ENCODE measurements around the gene ATP6V1E1. TPM values are rescaled to one million over a fixed set of nuclear protein-coding genes. Genes with fewer than 3 reads are reported as not detected.
A peak's percentile ranks its signal among the peaks of the same experiment; 100 is the strongest.
"Not testable (repeated sequence)": the region's sequence is repeated elsewhere in the genome, so short reads cannot be mapped to it uniquely, and the experiment has no call there.

Gene ATP6V1E1
- polyA plus RNA-seq, 5 donors: 92.8 to 104 (median 100) TPM

- DNase-seq: no peak
Measured at GRCh38 chr22:17586831-17587440, 41.6 kb downstream of the ATP6V1E1 start.

DNA sequence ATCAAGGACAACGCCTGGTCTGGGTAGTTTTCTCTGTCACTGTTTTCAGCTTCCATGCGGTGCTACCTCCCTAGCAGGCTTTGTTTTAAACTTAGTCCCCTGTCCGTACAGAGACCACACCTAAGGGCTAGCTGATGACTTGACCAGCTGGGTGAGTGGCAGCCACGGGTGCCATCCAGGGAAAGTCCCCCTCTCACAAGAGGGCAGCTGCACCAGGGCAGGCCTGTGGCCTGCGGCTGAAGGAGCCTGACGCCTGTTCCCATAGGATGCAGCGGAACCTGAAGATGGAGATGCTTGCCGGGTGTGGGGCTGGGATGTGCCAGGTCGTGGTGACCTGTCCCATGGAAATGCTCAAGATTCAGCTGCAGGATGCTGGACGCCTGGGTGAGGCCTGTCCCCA lies 45.4 kb downstream of the ATP6V1E1 start:
- DNase-seq: no peak

GRCh38 chr22:17581631-17582030 lies 46.9 kb downstream of the ATP6V1E1 start:
- no peak for DNase-seq

DNA sequence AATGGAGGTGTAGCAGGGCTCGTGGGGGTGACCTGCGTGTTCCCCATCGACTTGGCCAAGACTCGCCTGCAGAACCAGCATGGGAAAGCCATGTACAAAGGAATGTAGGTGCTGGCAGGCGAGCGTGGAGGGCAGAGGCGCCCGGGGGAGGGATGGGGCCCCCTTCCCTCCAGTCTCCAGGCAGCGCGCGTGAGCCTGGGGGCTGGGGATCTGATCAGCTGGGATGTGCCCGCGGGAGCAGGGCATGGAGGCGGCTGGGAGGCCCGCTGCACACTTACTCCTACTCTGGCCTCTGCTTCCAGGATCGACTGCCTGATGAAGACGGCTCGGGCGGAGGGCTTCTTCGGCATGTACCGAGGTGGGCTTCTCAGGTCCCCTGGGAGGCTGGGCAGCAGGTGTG lies 47.5 kb downstream of the ATP6V1E1 start:
- DNase-seq: no peak

- no peak for DNase-seq
Measured at GRCh38 chr22:17580441-17581031, 48.0 kb downstream of the ATP6V1E1 start.

- no peak for DNase-seq
Measured at GRCh38 chr22:17579535-17579981, 49.0 kb downstream of the ATP6V1E1 start.

- peak; percentile 51 to 55 for DNase-seq
Measured at GRCh38 chr22:17578136-17578754, 50.3 kb downstream of the ATP6V1E1 start.

DNA sequence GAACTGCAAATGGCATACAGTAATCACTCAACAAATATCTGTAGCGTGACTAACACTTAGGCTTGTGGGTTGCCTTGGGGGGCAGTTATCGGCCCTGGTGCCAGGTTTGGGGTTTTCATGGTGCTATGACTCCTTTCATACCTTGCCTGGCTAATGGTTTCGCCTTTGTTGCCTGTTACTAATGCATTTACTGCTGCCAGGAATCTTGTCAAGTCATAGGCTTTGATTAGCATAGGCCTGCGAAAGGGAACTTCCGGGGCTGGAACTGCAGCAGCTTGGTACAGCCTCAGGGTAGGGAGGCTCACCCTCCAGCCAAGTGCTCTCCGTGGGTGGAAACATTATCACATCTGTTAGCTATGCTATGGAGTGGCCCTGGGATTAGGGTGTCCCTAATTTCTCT lies 52.1 kb downstream of the ATP6V1E1 start:
- DNase-seq: no peak

GRCh38 chr22:17575681-17576080 lies 52.9 kb downstream of the ATP6V1E1 start:
- no peak for DNase-seq

- no peak for DNase-seq
Measured at GRCh38 chr22:17575151-17575550, 53.4 kb downstream of the ATP6V1E1 start.

DNA sequence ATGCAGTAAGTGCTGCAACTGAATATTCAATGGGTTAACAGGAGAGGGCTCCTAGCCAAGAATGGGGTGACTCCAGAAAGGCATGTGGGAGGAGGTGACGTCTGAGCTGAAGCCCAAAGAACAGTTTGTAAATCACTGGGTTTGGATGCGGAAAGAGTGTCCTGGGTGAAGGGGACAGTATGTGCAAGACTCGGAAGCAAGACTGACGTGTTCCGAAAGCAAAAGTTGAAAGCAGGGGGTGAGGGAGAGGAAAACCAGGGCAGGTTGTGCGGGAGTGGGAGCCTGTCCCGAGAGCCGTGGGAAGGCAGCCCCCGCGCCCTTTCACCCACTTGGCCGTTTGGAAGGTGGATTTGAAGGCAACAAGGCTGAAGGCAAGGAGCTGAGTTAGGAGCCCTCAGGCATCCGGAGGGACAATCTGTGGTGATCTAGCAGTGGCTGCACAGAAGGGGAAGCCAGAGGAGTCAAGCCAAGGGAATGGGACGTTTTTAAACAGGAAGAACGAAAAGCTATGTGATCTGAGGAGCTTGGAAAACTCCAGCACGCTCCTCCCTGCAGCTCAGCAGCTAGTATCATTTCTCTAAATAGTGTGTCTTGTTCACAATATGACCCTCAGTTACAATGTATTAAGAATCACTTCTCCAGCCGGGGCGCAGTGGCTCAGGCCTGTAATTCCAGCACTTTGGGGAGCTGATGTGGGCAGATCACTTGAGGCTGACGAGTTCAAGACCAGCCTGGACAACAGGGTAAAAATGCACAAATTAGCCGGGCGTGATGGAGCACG lies 57.5 kb downstream of the ATP6V1E1 start:
- DNase-seq: peak; percentile 63 to 71

GRCh38 chr22:17569971-17570511 lies 58.5 kb downstream of the ATP6V1E1 start:
- DNase-seq: peak in 1 of 2 donors; percentile 18

DNA sequence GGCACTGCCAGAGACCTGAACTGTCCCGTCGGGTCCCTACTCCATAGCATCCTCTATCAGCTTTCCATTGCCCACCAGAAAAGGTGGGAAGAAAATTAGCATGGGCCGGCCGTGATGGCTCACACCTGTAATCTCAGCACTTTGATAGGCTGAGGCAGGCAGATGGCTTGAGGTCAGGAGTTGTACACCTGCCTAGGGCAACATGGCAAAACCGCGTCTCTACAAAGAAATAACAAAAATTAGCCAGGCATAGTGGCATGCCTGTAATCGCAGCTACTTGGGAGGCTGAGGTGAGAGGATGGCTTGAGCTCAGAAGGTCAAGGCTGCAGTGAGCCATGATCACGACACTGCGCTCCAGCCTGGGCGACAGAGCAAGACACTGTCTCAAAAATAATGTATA lies 61.8 kb downstream of the ATP6V1E1 start:
- no peak for DNase-seq

DNA sequence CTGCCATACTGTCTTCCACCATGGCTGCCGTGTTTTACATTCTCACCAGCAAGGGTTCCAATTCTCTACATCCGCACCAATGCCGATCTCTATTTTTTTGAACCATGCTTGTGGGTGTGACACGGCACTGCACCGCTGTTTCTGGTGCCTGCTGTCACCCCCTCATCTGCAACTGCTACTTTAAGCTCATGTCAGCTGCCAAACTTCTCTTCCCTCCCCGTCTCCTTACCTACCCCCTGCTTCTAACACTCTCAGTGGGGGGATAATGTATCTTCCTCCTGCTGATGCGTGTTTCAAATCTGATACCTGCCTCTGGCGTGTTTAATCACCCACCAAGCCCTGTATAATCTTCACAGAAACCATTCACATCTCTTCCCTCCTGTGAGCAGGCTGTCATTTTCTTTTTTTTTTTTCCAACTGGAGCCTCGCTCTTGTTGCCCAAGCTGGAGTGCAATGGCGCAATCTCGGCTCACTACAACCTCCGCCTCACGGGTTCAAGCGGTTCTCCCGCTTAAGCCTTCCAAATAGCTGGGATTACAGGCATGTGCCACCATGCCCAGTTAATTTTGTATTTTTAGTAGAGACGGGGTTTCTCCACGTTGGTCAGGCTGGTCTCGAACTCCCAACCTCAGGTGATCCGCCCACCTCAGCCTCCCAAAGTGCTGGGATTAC lies 62.4 kb downstream of the ATP6V1E1 start:
- DNase-seq: not testable (repeated sequence)

DNA sequence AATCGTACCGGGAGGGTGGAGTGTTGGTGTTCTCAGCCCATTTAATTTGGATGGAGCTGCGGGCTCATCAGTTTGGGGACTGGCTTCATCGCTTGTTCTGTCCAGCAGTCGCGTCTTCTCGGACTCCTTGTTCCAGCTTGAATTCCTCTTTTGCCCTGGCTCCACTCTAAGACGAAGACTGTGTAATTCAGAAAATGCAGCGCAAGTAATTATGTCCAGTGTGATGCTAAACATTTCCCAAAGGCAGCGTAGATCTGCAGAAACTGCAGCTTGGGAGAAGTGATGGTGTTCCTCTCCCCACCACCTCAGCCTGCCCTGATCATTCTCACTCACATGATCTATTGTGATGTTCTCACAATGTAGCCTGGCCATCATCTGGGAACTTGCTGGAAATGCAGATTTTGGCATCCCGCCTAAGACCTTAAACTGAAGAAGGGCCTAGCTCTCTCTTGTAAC lies 64.6 kb downstream of the ATP6V1E1 start:
- DNase-seq: no peak

GRCh38 chr22:17562906-17563870 lies 65.4 kb downstream of the ATP6V1E1 start, which contains the start of gene SLC25A18:
Gene SLC25A18 (plus strand): TSS chr22:17563498. CDS start chr22:17579945, 16,447 bp downstream.
- DNase-seq: no peak

DNA sequence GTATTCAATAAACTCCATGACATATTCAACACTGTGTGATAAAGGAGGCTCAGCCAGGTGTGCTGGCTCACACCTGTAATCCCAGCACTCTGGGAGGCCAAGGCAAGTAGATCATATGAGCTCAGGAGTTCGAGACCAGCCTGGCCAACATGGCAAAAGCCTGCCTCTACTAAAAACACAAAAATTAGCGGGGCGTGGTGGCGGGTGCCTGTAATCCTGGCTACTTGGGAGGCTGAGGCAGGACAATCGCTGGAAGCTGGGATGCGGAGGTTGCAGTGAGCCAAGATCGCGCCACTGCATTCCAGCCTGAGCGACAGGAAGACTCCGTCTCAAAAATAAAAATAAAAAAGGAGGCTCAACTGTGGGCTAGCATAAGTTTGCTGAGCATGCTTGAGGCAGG lies 69.4 kb downstream of the ATP6V1E1 start:
- no peak for DNase-seq

DNA sequence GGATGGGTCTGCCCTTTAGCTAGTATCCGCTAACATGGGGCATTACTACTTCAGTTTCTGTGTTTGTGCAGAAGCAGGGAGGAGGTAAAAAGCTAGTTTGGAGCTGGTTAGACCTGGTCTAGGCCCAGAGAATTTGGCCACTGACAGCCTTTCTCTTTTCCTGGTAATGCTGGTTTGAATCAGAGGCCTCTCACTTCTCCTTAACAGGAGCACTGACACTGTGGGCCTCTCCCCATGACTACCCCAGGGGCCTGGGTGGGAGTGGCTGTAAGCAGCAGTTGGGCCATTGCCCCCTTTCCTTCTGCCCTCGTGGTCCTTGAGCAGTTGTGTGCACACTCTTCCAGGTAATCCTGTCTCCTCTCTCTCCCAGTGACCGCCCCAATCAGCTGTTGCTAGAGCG lies 73.7 kb downstream of the ATP6V1E1 start:
- no peak for DNase-seq

- no peak for DNase-seq
Measured at GRCh38 chr22:17552737-17553136, 75.8 kb downstream of the ATP6V1E1 start.

- DNase-seq: no peak
Measured at GRCh38 chr22:17549655-17550054, 78.9 kb downstream of the ATP6V1E1 start.

Data from right lung (tissue), 5 donors.